SKM-1 (cell line): ENCODE data around the gene FAM120B.

Experiments
- DNase-seq: peaks from one replicate; lab custom pipeline; 2025; ENCODE audit not compliant: unreplicated experiment; lab: John Stamatoyannopoulos, UW

Gene FAM120B

GRCh38 chr6:170420283-170420682, 113.7 kb downstream of the FAM120B start:
- no peak for DNase-seq

- no peak for DNase-seq
Observed at GRCh38 chr6:170420791-170421776, 114.5 kb downstream of the FAM120B start.

GRCh38 chr6:170421921-170422320, 115.4 kb downstream of the FAM120B start:
- no peak for DNase-seq

- DNase-seq = no peak
Observed at GRCh38 chr6:170423030-170423429, 116.5 kb downstream of the FAM120B start.

- DNase-seq = no peak
Observed at GRCh38 chr6:170423814-170424603, 117.5 kb downstream of the FAM120B start.

- DNase-seq = no peak
Observed at GRCh38 chr6:170424604-170425126, 118.1 kb downstream of the FAM120B start.

GRCh38 chr6:170429450-170429849, 122.9 kb downstream of the FAM120B start:
- no peak for DNase-seq

- DNase-seq = no peak
Observed at GRCh38 chr6:170433163-170434116, 126.9 kb downstream of the FAM120B start.

- DNase-seq = no peak
Observed at GRCh38 chr6:170434117-170434820, 127.7 kb downstream of the FAM120B start.

GRCh38 chr6:170434821-170435155, 128.2 kb downstream of the FAM120B start:
- no peak for DNase-seq

GRCh38 chr6:170435766-170436165, 129.2 kb downstream of the FAM120B start:
- no peak for DNase-seq

GRCh38 chr6:170436209-170436809, 129.8 kb downstream of the FAM120B start:
- no peak for DNase-seq

GRCh38 chr6:170437719-170438401, 131.3 kb downstream of the FAM120B start:
- DNase-seq = no peak

GRCh38 chr6:170438402-170438753, 131.8 kb downstream of the FAM120B start:
- DNase-seq = no peak

- DNase-seq = no peak
Observed at GRCh38 chr6:170438861-170439260, 132.3 kb downstream of the FAM120B start.

- no peak for DNase-seq
Observed at GRCh38 chr6:170439366-170440361, 133.1 kb downstream of the FAM120B start.

- no peak for DNase-seq
Observed at GRCh38 chr6:170440437-170440836, 133.9 kb downstream of the FAM120B start.

GRCh38 chr6:170441316-170441715, 134.8 kb downstream of the FAM120B start:
- no peak for DNase-seq
